Fibroblast of skin of back (primary cell): ENCODE data around the gene AIRE.

ENCODE experiments used
- DNase-seq: peaks from one replicate; pipeline ENCODE4 v3.0.0-alpha.2; 2013

Gene AIRE

GRCh38 chr21:44305691-44306090, 20.0 kb downstream of the AIRE start:
- no peak for DNase-seq

- no peak for DNase-seq
Observed at GRCh38 chr21:44306936-44307704, 21.4 kb downstream of the AIRE start.

- no peak for DNase-seq
Observed at GRCh38 chr21:44310628-44311507, 25.2 kb downstream of the AIRE start.

DNA sequence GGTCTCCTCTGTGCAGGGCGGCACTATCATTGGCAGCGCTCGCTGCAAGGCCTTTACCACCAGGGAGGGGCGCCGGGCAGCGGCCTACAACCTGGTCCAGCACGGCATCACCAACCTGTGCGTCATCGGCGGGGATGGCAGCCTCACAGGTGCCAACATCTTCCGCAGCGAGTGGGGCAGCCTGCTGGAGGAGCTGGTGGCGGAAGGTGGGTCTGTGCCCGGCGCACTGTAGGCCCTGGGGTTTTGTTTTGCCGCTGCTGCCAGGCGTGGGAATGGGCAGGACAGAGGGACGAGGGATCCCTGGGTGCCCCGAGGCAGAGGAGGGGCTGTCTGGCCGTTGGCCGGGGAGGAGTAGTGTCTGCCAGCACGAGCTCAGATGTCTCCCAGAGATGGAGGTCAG, 26.4 kb downstream of the AIRE start:
- no peak for DNase-seq

DNA sequence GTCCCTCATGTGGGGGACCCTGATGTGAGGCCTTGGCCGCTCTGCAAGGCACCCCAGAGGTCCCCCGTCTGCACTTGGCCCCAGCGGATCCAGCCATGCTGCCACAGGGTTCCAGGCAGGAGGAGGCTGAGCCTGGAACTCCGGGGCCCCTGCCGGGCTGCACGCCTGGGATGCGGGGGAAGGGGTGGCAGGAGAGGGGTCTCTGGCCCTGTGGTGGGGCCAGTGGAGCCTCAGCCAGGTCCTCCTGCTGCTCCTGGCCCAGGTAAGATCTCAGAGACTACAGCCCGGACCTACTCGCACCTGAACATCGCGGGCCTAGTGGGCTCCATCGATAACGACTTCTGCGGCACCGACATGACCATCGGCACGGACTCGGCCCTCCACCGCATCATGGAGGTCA, 27.0 kb downstream of the AIRE start:
- no peak for DNase-seq

DNA sequence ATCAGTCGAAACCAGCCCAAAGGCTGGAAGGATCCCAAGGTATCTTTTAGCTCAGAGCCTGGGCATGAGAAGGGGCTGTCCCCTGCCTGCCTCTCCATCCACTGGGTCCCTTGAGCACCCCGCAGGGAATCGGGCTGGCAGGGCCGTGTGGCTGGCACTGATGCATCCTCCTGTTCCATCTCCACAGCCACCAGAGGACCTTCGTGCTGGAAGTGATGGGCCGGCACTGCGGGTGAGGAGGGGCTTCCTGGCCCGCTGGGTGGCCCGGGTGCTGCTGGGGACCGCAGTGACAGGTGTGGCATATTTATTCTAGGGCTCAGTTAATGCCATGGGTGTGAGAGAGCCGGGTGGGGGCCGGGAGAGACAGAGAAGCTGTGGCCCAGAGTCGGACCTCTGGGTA, 27.8 kb downstream of the AIRE start:
- DNase-seq, result no peak

DNA sequence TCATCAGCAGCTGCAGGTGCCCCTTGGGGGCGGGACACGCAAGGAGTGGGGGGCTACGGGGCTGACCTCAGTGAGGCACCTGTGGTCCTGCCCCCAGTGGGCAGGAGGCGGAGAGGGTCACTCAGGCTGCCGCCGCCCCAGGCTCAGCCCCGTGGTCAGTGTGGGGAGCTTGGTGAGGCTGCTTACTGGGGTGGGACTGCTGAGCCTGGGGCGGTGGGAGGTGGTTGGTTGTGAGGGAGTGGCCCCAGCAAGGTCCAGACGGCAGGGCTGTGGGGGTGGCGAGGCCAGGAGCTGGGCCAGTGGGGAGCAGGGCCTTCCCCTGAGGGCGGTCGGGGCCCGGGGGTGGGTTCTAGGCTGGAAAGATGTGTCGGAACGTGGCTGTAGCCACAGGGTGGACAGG, 28.5 kb downstream of the AIRE start:
- DNase-seq, result no peak

DNA sequence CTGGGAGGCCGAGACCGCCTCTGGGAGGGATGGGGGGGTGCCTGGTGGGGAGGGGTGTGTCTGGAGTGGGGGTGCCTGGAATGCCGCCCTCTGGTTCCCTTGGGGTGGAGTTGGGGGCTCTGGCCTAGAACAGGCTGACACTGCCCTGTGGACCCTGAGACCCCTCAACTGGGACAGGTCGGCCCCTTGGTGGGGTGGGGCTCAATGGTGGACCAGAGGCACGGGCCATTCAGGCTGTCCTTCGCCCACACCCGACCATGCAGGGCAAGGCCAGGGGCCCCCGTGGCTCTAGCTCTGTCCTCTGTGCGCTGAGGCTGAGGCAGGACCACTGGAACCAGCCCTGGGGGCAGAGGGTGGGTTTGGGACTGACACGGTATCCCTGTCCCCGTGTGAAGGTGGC, 28.9 kb downstream of the AIRE start:
- DNase-seq, result no peak

DNA sequence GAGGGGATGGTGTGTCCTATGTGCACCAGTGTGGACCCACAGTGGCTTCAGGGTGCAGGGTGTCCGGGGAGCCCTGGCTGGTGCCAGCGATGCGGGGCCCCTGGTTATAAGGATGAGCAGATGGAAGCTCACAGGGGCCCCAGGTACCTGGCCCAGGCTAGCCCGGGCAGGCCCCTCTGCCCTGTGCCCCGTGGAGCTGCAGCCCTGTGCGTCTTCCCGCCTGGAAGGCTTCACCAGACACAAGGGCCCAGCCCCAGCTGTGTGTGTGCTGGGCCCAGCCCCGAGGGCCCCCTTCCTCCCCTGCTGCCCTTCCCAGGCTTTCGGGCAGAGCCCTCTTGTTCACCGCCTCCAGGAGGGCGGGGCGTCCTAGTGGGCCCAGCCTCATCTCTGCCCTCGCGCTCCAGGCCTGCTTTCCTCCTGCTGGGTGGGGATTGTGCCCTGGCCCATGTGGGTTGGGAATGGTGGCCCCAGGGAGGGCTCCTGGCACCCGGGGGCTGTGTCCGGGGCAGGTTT, 30.1 kb downstream of the AIRE start:
- DNase-seq, result no peak

DNA sequence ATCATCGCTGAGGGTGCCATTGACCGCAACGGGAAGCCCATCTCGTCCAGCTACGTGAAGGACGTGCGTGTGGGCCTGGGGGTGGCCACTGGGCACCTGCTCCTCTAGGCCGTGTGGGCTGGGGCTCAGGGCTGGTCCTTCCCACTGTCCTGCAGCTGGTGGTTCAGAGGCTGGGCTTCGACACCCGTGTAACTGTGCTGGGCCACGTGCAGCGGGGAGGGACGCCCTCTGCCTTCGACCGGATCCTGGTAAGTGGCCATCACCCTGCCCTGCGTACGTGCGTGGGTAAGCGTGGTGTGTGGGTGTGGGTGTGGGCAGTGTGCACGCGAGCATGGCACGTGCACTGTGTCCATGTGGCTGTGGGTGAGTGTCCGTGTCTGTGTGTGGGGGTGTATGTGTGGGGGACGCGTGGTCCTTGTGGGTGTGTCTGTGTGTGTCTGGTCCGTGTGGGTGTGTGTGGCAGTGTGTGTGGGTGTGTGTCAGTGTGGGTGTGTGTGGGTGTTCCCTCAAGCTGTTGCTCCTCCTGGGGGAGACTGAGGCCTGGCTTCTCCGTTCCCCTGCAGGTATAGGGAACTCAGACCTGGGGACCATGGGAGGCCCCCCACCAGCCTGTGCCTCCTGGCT, 30.7 kb downstream of the AIRE start:
- DNase-seq, result no peak

GRCh38 chr21:44317241-44317782, 31.6 kb downstream of the AIRE start:
- DNase-seq, result no peak

GRCh38 chr21:44317871-44318270, 32.2 kb downstream of the AIRE start:
- no peak for DNase-seq

GRCh38 chr21:44318489-44319285, 33.0 kb downstream of the AIRE start:
- no peak for DNase-seq

- no peak for DNase-seq
Observed at GRCh38 chr21:44319407-44320065, 33.9 kb downstream of the AIRE start.

GRCh38 chr21:44320847-44321246, 35.2 kb downstream of the AIRE start:
- DNase-seq, result no peak

- no peak for DNase-seq
Observed at GRCh38 chr21:44321846-44322450, 36.3 kb downstream of the AIRE start.

GRCh38 chr21:44322621-44323325, 37.1 kb downstream of the AIRE start:
- no peak for DNase-seq

GRCh38 chr21:44323591-44323990, 37.9 kb downstream of the AIRE start:
- no peak for DNase-seq

DNA sequence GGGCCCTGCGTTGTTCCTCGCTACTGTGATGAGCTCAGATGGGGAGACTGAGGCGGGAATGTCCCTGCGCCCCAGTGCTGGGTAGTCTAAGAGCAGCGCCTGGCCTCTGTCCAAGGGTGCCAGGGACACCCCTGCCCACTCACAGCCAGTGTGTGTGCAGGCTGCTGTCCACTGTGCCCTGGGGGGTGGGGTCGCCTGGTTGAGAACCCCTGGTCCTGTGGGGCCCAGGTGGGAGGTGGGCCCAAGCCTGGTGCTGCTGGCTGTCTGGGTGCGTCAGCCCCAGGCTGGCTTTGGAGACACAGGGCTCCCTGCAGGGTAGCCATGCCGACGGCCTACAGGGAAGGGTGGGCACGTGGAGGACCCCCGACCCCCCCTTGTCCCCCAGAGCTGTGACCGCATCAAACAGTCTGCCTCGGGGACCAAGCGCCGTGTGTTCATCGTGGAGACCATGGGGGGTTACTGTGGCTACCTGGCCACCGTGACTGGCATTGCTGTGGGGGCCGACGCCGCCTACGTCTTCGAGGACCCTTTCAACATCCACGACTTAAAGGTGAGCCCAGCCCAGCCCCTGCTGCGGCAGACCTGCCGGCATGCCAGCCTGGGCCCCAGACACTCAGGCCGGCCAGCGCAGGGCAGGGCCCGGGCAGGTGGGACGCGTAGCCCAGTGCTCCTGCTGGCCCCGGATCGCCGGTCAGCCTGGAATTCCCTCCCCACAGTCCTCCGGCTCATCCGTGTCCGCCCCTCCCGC, 38.6 kb downstream of the AIRE start:
- DNase-seq, result no peak

DNA sequence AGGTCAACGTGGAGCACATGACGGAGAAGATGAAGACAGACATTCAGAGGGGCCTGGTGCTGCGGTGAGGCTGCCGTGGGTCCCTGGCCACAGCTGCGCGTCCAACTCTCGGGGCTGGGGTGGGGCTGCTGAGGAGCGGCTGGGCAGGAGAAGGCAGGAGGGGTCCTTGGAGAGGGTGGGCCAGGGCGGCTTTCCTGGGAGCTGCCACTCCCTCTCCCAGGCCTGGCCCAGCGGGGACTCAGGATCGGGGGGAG, 39.1 kb downstream of the AIRE start:
- no peak for DNase-seq
